Neural cell (in vitro differentiated cells): Measurements from ENCODE around the gene KIAA0753.

Source experiments
- CTCF ChIP-seq: fragments of 450-650 bp; IDR thresholded peaks from 2 replicates; pipeline ENCODE4 v1.5.1; 2014; ENCODE audit warnings: antibody characterized with exemption, mild to moderate bottlenecking, moderate library complexity; ENCODE audit not compliant: poor library complexity, severe bottlenecking
- EP300 ChIP-seq: fragments of 450-650 bp; conservative IDR thresholded peaks from 2 replicates; pipeline ENCODE4 v1.6.1; 2014; ENCODE audit warnings: antibody characterized with exemption, mild to moderate bottlenecking, moderate library complexity; ENCODE audit not compliant: poor library complexity, severe bottlenecking
- EZH2 ChIP-seq: fragments of 200-600, 300-800 bp; shearing (Covaris generic), sonication (generic); IDR thresholded peaks from 2 replicates; pipeline ENCODE4 v1.6.1; 2014; ENCODE audit warnings: antibody characterized with exemption, low read length, borderline replicate concordance, mild to moderate bottlenecking; ENCODE audit not compliant: insufficient read depth, poor library complexity, severe bottlenecking
- MXI1 ChIP-seq: fragments of 450-650 bp; conservative IDR thresholded peaks from 2 replicates; pipeline ENCODE4 v1.6.1; 2014; ENCODE audit warnings: antibody characterized with exemption, mild to moderate bottlenecking; ENCODE audit not compliant: poor library complexity, severe bottlenecking
- REST ChIP-seq: IDR thresholded peaks from 2 replicates; pipeline ENCODE4 v1.6.1; 2012; ENCODE audit warnings: borderline replicate concordance
- SMC3 ChIP-seq: fragments of 450-650 bp; conservative IDR thresholded peaks from 2 replicates; pipeline ENCODE4 v1.6.1; 2014; ENCODE audit warnings: antibody characterized with exemption, mild to moderate bottlenecking, moderate library complexity; ENCODE audit not compliant: poor library complexity

- no peak for TF ChIP-seq MXI1
- no peak for TF ChIP-seq SMC3
- TF ChIP-seq EZH2 = no peak
- no peak for TF ChIP-seq EP300
- no peak for TF ChIP-seq CTCF
- no peak for TF ChIP-seq REST
Observed at GRCh38 chr17:6587310-6587709, 53.2 kb downstream of the KIAA0753 start.
